NCI-H748 (cell line): ENCODE results near the gene SLC12A7.
"Not testable (repeated sequence)": the region's sequence is repeated elsewhere in the genome, so short reads cannot be mapped to it uniquely, and the experiment has no call there.

ENCODE experiments used
- DNase-seq: peaks from one replicate; lab custom pipeline; 2025; ENCODE audit not compliant: unreplicated experiment; lab: John Stamatoyannopoulos, UW

Gene SLC12A7

GRCh38 chr5:1011741-1012312 is 100.0 kb downstream of the SLC12A7 start:
- no peak for DNase-seq

GRCh38 chr5:1011226-1011631 is 100.6 kb downstream of the SLC12A7 start:
- DNase-seq, result peak; percentile 90

GRCh38 chr5:1010641-1011046 is 101.2 kb downstream of the SLC12A7 start:
- peak; percentile 82 for DNase-seq

- DNase-seq, result peak; percentile 87
Measured at GRCh38 chr5:1010181-1010510, 101.7 kb downstream of the SLC12A7 start.

GRCh38 chr5:1009359-1010180 is 102.3 kb downstream of the SLC12A7 start:
- peak; percentile 67 for DNase-seq

GRCh38 chr5:1008451-1009358 is 103.2 kb downstream of the SLC12A7 start, which contains the start of gene NKD2:
Gene NKD2 (plus strand): TSS chr5:1008802. CDS start chr5:1009058, 256 bp downstream.
- DNase-seq, result peak; percentile 81

DNA sequence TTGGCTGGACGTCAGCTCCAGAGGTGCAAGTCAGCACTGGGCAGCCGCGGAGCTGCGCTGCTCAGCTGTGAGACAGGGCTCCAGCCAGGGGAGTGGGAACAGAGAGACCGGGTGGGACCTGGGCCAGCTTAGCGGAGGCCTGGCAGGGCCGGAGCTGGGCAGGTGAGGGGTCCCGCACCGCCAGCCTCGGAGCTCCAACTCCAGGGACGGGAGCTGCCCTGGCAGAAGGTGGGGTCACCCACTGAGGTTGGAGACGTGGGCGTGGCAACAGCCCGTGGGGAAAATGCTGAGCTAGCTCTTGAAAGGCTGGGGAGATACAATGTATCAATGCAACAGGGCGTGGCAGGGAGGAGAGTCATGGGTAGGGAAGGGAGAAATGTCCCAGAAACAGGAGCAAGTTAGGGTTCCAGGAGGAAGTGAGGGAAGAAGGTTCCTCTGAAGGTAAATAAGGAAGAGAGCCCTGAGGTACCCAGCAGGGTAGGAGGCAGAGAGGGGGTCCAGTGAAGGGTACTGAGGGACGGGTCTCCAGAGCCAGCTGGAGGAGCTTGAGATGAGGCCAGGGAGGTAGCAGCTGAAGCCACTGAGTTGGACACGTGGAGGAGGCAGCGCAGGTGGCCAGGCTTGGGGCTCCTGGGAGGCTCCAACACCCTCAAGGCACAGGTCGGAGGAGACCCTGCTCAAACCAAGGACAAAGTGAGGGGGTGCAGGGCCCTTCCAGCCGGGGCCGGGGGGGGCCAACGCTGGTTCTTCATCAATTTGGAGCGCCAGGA is 104.0 kb downstream of the SLC12A7 start:
- peak; percentile 62 for DNase-seq

- no peak for DNase-seq
Measured at GRCh38 chr5:1007221-1007680, 104.6 kb downstream of the SLC12A7 start.

- no peak for DNase-seq
Measured at GRCh38 chr5:1006656-1007071, 105.2 kb downstream of the SLC12A7 start.

- DNase-seq, result no peak
Measured at GRCh38 chr5:1005904-1006655, 105.8 kb downstream of the SLC12A7 start.

GRCh38 chr5:1005249-1005851 is 106.5 kb downstream of the SLC12A7 start:
- DNase-seq, result no peak

- DNase-seq, result peak; percentile 86
Measured at GRCh38 chr5:1004461-1005248, 107.2 kb downstream of the SLC12A7 start.

DNA sequence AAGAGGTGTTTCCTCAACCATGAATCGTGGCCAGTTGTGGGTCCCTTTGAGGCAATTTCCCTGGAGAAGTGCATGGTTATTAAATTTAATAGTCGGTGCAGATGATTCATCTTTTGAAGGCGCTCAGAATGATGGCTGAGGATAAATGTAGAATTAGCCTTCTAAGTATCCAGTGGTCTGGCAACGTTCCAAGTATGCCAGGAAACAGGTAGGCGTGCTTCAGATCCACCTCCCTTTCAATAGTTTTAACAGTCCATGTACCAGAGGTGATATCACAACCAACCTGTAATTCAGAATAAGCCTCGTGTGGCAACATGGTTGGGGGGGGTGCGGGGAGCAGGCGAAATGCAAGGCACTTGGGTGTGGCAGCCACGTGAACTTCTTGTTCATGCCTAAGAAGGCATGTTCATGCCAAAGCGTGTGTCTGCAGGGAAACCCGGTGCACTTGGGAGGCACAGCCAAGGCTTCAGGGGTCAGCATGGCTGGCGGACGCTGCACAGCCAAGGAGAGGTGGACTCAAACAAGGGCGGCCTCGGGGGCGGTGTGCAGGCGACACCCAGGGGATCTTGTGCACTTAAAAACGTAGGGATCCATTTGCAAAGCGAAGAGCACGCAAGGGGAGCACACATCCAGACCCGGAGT is 108.4 kb downstream of the SLC12A7 start:
- peak; percentile 98 for DNase-seq

GRCh38 chr5:1002836-1003235 is 109.0 kb downstream of the SLC12A7 start:
- DNase-seq, result no peak

- DNase-seq, result no peak
Measured at GRCh38 chr5:1002271-1002546, 109.7 kb downstream of the SLC12A7 start.

DNA sequence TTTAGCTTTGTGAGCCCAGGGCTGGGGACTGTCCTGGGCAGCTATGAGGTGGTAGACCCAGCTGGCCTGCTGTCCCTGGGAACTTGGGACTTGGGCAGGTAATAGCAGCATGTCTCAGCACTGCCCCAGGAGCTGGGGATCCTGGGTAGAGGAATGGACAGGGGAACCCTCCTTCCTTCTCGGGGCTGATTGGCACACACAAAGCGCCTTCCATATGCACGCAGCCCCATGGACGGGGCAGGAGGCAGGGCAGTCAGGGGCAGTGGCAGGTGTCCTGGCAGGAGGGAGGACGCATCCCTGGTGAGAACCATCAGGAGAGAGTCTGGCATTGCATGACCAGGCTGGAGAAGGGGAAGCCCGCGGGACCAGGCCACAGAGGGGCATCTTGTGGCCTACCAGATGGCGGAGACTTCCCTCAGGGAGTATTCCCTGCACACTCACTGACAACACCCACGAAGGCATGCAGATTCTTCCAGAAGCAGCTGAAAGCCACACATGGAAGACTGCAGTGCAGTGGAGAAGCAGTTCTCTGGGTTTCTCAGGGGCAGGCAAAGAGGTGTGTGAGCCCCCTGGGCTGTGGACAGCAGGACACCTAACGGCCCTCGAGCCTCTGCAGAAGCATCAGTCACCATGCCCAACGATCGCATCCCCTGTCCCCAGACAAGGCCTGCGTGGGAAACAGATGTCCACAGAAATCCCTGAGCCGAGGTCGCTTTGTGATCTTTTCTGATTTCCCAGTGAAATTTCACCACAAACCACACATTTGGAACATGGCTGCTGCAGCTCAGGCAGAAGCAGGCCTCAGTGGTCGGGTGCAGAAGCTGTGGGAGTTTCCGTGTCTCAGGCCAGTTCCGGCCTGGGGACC is 110.2 kb downstream of the SLC12A7 start:
- no peak for DNase-seq

GRCh38 chr5:1000831-1001230 is 111.0 kb downstream of the SLC12A7 start:
- DNase-seq, result not testable (repeated sequence)
